ENCODE results near the gene FARS2. TPM values are rescaled to one million over a fixed set of nuclear protein-coding genes. Genes with fewer than 3 reads are reported as not detected.
A peak's percentile ranks its signal among the peaks of the same experiment; 100 is the strongest.

Gene FARS2
- total and polyA plus RNA-seq, 4 donors: 9.2 to 31.4 (median 19.4) TPM

DNA sequence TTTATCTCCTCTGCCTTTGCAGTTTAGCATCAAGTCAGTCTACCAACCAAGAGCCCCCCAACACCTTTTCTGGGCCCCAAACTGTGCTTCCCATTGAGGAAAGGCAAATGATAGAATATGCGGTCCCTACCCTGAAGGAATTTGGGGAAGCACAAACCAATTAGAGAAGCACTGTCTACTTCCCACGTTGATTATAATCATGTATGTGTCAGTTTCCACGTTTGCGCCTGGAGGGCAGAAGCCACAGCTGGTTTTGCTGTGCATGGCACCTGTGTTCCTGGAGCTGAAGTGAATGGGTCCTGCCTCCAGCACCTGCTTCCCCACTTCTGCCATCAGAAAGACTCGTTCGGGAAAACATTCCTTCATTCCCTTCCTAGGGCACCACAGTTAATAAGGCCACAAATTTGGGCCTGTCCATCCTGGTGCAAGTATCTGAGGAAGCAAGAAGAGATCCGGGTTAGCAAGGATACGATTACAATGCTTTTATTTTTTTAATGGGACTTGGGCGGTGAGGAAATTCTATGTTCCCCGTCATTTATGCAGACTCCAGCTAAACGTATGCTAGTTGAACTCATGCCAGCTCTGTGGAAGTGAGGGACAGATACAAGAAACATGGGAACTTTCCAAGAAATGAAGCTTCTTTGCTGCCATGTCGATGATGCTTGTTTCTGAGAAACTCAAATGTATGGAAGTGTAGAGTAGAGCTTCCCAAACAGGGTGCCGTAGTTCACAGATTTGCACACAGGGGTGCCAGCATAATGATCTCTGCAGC is 411.9 kb downstream of the FARS2 start:
- Histone ChIP-seq H3K36me3 (ENCODE audit: control insufficient read depth in 4 of 4, insufficient read depth in 4 of 4, low read length in 4 of 4) (no peaks in the 10 kb centered on the region), H3K4me1 (ENCODE audit: control insufficient read depth in 5 of 5, insufficient read depth in 5 of 5, low read length in 5 of 5) (peaks cover 6 to 22% (median 12%) of the 10 kb centered on the region in 5 donors), H3K4me3 (no peak overlapping the region), H3K9me3 (ENCODE audit: control insufficient read depth in 4 of 4, insufficient read depth in 3 of 4, low read length in 3 of 4) (no peaks in the 10 kb centered on the region), H3K27me3 (ENCODE audit: control insufficient read depth in 3 of 3, insufficient read depth in 3 of 3, low read length in 2 of 3) (no peaks in the 10 kb centered on the region), H3K9ac (ENCODE audit: insufficient read depth in 1 of 2, low read length in 2 of 2) (no peak overlapping the region), H3K27ac (ENCODE audit: low read depth in 1 of 2, low read length in 1 of 2) (peak overlapping the region in 1 of 2 donors; percentile 8)
- ATAC-seq (ENCODE audit: insufficient read depth, low FRiP score) (no peak), DNase-seq (peak; percentile 47 to 83 (median 75))
- TF ChIP-seq, protein P1, sequence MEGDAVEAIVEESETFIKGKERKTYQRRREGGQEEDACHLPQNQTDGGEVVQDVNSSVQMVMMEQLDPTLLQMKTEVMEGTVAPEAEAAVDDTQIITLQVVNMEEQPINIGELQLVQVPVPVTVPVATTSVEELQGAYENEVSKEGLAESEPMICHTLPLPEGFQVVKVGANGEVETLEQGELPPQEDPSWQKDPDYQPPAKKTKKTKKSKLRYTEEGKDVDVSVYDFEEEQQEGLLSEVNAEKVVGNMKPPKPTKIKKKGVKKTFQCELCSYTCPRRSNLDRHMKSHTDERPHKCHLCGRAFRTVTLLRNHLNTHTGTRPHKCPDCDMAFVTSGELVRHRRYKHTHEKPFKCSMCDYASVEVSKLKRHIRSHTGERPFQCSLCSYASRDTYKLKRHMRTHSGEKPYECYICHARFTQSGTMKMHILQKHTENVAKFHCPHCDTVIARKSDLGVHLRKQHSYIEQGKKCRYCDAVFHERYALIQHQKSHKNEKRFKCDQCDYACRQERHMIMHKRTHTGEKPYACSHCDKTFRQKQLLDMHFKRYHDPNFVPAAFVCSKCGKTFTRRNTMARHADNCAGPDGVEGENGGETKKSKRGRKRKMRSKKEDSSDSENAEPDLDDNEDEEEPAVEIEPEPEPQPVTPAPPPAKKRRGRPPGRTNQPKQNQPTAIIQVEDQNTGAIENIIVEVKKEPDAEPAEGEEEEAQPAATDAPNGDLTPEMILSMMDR (IDR thresholded peaks at IDR 0.05; ENCODE audit: control extremely low read depth, extremely low read depth): no peak
- 74 to 79% methylated on average over 13 of the region's 13 CpGs for WGBS, 2 donors

- Histone ChIP-seq H3K4me1 (ENCODE audit: control insufficient read depth in 5 of 5, insufficient read depth in 5 of 5, low read length in 5 of 5) (peaks cover 9 to 22% (median 12%) of the 10 kb centered on the region in 5 donors), H3K27me3 (ENCODE audit: control insufficient read depth in 3 of 3, insufficient read depth in 3 of 3, low read length in 2 of 3) (no peaks in the 10 kb centered on the region), H3K4me3 (no peak overlapping the region), H3K9ac (ENCODE audit: insufficient read depth in 1 of 2, low read length in 2 of 2) (no peak overlapping the region), H3K9me3 (ENCODE audit: control insufficient read depth in 4 of 4, insufficient read depth in 3 of 4, low read length in 3 of 4) (no peaks in the 10 kb centered on the region), H3K36me3 (ENCODE audit: control insufficient read depth in 4 of 4, insufficient read depth in 4 of 4, low read length in 4 of 4) (no peaks in the 10 kb centered on the region), H3K27ac (ENCODE audit: low read depth in 1 of 2, low read length in 1 of 2) (no peak overlapping the region)
- TF ChIP-seq, protein P1 (IDR thresholded peaks at IDR 0.05; ENCODE audit: control extremely low read depth, extremely low read depth): no peak
- WGBS, 2 donors: 69 to 86% methylated on average over 3 of the region's 3 CpGs
- DNase-seq (peak; percentile 30 to 80 (median 69)), ATAC-seq (ENCODE audit: insufficient read depth, low FRiP score) (no peak)
Measured at GRCh38 chr6:5674141-5674540, 412.8 kb downstream of the FARS2 start.

- H3K36me3 ChIP-seq (ENCODE audit: control insufficient read depth in 4 of 4, insufficient read depth in 4 of 4, low read length in 4 of 4): no peaks in the 10 kb centered on the region
- no peak overlapping the region for H3K4me3 ChIP-seq
- no peak for ATAC-seq (ENCODE audit: insufficient read depth, low FRiP score)
- H3K27me3 ChIP-seq (ENCODE audit: control insufficient read depth in 3 of 3, insufficient read depth in 3 of 3, low read length in 2 of 3): no peaks in the 10 kb centered on the region
- TF ChIP-seq, protein P1 (IDR thresholded peaks at IDR 0.05; ENCODE audit: control extremely low read depth, extremely low read depth): no peak
- H3K9me3 ChIP-seq (ENCODE audit: control insufficient read depth in 4 of 4, insufficient read depth in 3 of 4, low read length in 3 of 4): no peaks in the 10 kb centered on the region
- no peak overlapping the region for H3K27ac ChIP-seq (ENCODE audit: low read depth in 1 of 2, low read length in 1 of 2)
- DNase-seq: no peak
- H3K4me1 ChIP-seq (ENCODE audit: control insufficient read depth in 5 of 5, insufficient read depth in 5 of 5, low read length in 5 of 5): peaks cover 9 to 22% (median 12%) of the 10 kb centered on the region in 5 donors
- H3K9ac ChIP-seq (ENCODE audit: insufficient read depth in 1 of 2, low read length in 2 of 2): no peak overlapping the region
- 64 to 65% methylated on average over 2 of the region's 2 CpGs for WGBS, 2 donors
Measured at GRCh38 chr6:5674721-5675120, 413.4 kb downstream of the FARS2 start.
